GM12878 (cell line): ENCODE measurements around the gene NOP9. TPM values are rescaled to one million over a fixed set of nuclear protein-coding genes. Genes with fewer than 3 reads are reported as not detected.

Experiments
- ATAC-seq: fragments of 200-7000 bp; cut with Tn5 transposase; 3 replicates; pipeline ENCODE4 v1.9.1; 2020; ENCODE audit warnings: mild to moderate bottlenecking, moderate library complexity
- BruUV-seq: library from RNA; stranded (reverse); fragments of 400-500 nt; replicated peaks from 2 replicates; lab custom pipeline; 2021; lab: Mats Ljungman, UMichigan
- CTCF ChIA-PET: fragments of 300-600 bp; sonication (Branson Sonifier 250); formaldehyde crosslinking; extraction: SDS; loops from one replicate; lab custom pipeline; 2021; ENCODE audit warnings: inconsistent platforms; lab: Yijun Ruan, JAX
- POLR2A ChIA-PET: fragments of 350-600 bp; formaldehyde crosslinking; extraction: SDS; loops from one replicate; lab custom pipeline; 2021; ENCODE audit warnings: inconsistent platforms; lab: Charles Lee
- RAD21 ChIA-PET: fragments of 300-600 bp; sonication (Branson Sonifier 250); formaldehyde crosslinking; loops from one replicate; lab custom pipeline; 2023; ENCODE audit warnings: antibody characterized with exemption; ENCODE audit not compliant: unreplicated experiment; lab: Charles Lee
- SMC1A ChIA-PET: fragments of 300-600 bp; sonication (Branson Sonifier 250); formaldehyde crosslinking; loops from one replicate; lab custom pipeline; 2023; ENCODE audit not compliant: unreplicated experiment, uncharacterized antibody; lab: Charles Lee
- DNase-seq: peaks from one replicate; pipeline ENCODE4 v3.0.0-alpha.2; 2011; ENCODE audit warnings: low read depth, low spot score
- FAIRE-seq: peaks from 3 replicates; lab custom pipeline; 2011; peaks lifted over from hg19 to GRCh38; lab: Jason Lieb, UNC
- H2AFZ ChIP-seq: 2 replicates; pipeline ENCODE4 v1.6.0; 2011; ENCODE audit warnings: low read depth, low read length, control low read depth; ENCODE audit not compliant: control insufficient read depth
- H3K27ac ChIP-seq: 2 replicates; pipeline ENCODE4 v1.5.1; 2011; ENCODE audit warnings: control low read depth; ENCODE audit not compliant: control insufficient read depth, insufficient read depth
- H3K27me3 ChIP-seq, 2 experiments: replicated peaks in 1 of 2; 2 replicates each; pipeline versions ENCODE4 v1.6.0 to v1.6.1; 2011; ENCODE audit warnings: low read length in 1 of 2; ENCODE audit not compliant: control insufficient read depth in 2 of 2, insufficient read depth in 2 of 2
- H3K36me3 ChIP-seq, 2 experiments: 2 replicates each; pipeline ENCODE4 v1.5.1; 2011; ENCODE audit warnings: low read length in 1 of 2; ENCODE audit not compliant: control insufficient read depth in 2 of 2, insufficient read depth in 2 of 2
- H3K4me1 ChIP-seq: 2 replicates; pipeline ENCODE4 v1.6.1; 2011; ENCODE audit warnings: mild to moderate bottlenecking, low read length, moderate library complexity, mixed read lengths; ENCODE audit not compliant: control insufficient read depth, insufficient read depth
- H3K4me2 ChIP-seq: 2 replicates; pipeline ENCODE4 v1.6.0; 2011; ENCODE audit warnings: control low read depth; ENCODE audit not compliant: control insufficient read depth, insufficient read depth
- H3K4me3 ChIP-seq: fragments of 200-600 bp; sonication (generic); 2 replicates; pipeline ENCODE4 v1.5.1; 2016
- H3K79me2 ChIP-seq: 2 replicates; pipeline ENCODE4 v1.6.0; 2011; ENCODE audit warnings: low read length; ENCODE audit not compliant: control insufficient read depth, insufficient read depth
- H3K9ac ChIP-seq: 2 replicates; pipeline ENCODE4 v1.8.0; 2011; ENCODE audit warnings: low read length, control low read depth, mixed read lengths; ENCODE audit not compliant: control insufficient read depth, insufficient read depth
- H3K9me3 ChIP-seq: replicated peaks from 3 replicates; pipeline ENCODE4 v1.5.1; 2011; ENCODE audit warnings: mild to moderate bottlenecking, low read length; ENCODE audit not compliant: control insufficient read depth, insufficient read depth
- H4K20me1 ChIP-seq: 2 replicates; pipeline ENCODE4 v1.6.0; 2011; ENCODE audit not compliant: control insufficient read depth, insufficient read depth
- ASH2L ChIP-seq: fragments of 300-600, 200-600 bp; sonication (generic); IDR thresholded peaks from 2 replicates; pipeline ENCODE4 v1.6.1; 2017; ENCODE audit warnings: low read depth, mild to moderate bottlenecking, borderline replicate concordance
- CHD4 ChIP-seq: fragments of 200-600 bp; sonication (generic); IDR thresholded peaks from 2 replicates; pipeline ENCODE4 v1.6.1; 2016; ENCODE audit warnings: mild to moderate bottlenecking
- CREM ChIP-seq: IDR thresholded peaks from 2 replicates; pipeline ENCODE4 v1.6.1; 2014; ENCODE audit warnings: antibody characterized with exemption, low read depth
- IRF5 ChIP-seq: fragments of 450-650 bp; IDR thresholded peaks from 2 replicates; pipeline ENCODE4 v1.6.1; 2017; ENCODE audit warnings: borderline replicate concordance
- NFYA ChIP-seq: IDR thresholded peaks from 2 replicates; pipeline ENCODE4 v1.6.1; 2011; ENCODE audit warnings: low read depth, mild to moderate bottlenecking, low read length, improper control_type of control experiment, borderline replicate concordance
- NFYB ChIP-seq: IDR thresholded peaks from 2 replicates; pipeline ENCODE4 v1.6.1; 2011; ENCODE audit warnings: low read depth, mild to moderate bottlenecking, low read length, improper control_type of control experiment, moderate library complexity; ENCODE audit not compliant: insufficient read depth
- SIX5 ChIP-seq: IDR thresholded peaks from 2 replicates; pipeline ENCODE4 v1.6.1; 2011; ENCODE audit warnings: mild to moderate bottlenecking, low read depth, low read length, moderate library complexity; ENCODE audit not compliant: severe bottlenecking
- ZNF592 ChIP-seq: fragments of 450-650 bp; IDR thresholded peaks from 2 replicates; pipeline ENCODE4 v1.6.1; 2017; ENCODE audit warnings: mild to moderate bottlenecking, moderate library complexity
- WGBS: methylation state at CpG from one replicate; pipeline ENCODE4 v1.1.6; 2016; ENCODE audit warnings: low lambda C conversion rate; ENCODE audit not compliant: insufficient replicate concordance, insufficient coverage; ENCODE audit errors: missing lambda C conversion rate; 5-methylcytosine and 5-hydroxymethylcytosine counted together
- in situ Hi-C: fragments of 300-500 bp; cut with MboI; formaldehyde crosslinking; loops from 9 replicates; pipeline ENCODE4 v1.14.3; 2018; ENCODE audit warnings: mixed read lengths
- intact Hi-C: fragments of 100-400 bp; cut with micrococcal nuclease; formaldehyde crosslinking; loops from one replicate; pipeline ENCODE4 v1.14.2; 2022; ENCODE audit not compliant: unreplicated experiment
- polyA plus RNA-seq, 11 experiments: library from polyadenylated mRNA; depleted of rRNA in 4 of 11; unstranded in 6 of 11; stranded (reverse) in 5 of 11; fragments of >200 nt; fragmentation: Nextera tagmentation in 4 of 11; fragmentation: Illumina TruSeq in 1 of 11; extraction: Ambion mirVana in 4 of 11; extraction: Trizol in 1 of 11; gene quantifications; 1 replicate in 1 of 11; 2 replicates in 10 of 11; pipeline versions ENCODE4 v1.2.1 to v1.2.3, GENCODE V29; 2011 to 2016; ENCODE audit warnings: inconsistent platforms in 2 of 11, missing spikeins in 2 of 11, low read depth in 1 of 11
- total RNA-seq, 4 experiments: library from RNA; depleted of rRNA in 3 of 4; stranded (reverse); fragments of >200 nt in 3 of 4; fragmentation: Illumina TruSeq in 1 of 4; extraction: Trizol in 1 of 4; gene quantifications; 2 replicates each; pipeline versions ENCODE4 v1.2.1 to v1.2.3, GENCODE V29; 2013 to 2021

NOP9 gene
- total and polyA plus RNA-seq, 10 of the 15 experiments (the other 5 are each of a cell fraction or from before 2014, with no cell fraction given) = 2.4 to 43.9 (median 20.3) TPM

- SMC1A ChIA-PET = interaction anchor here (0.6 kb wide), 1 partner anchor 192 kb away, joined by 3 read pairs; no protein-coding TSS in a partner anchor
- TF ChIP-seq NFYB (no peak), SIX5 (no peak), CHD4 (no peak), ASH2L (no peak), IRF5 (no peak)
- H3K4me3 ChIP-seq = no peak overlapping the region
- intact Hi-C loops (no loop called here), in situ Hi-C loops (no loop called here)
- H3K27me3 ChIP-seq = peaks cover 1 to 4% of the 10 kb centered on the region in 2 experiments; a peak in 3 of 4 replicates
- POLR2A ChIA-PET = no interaction called here
- no peaks in the 10 kb centered on the region for H3K36me3 ChIP-seq
- BruUV-seq = no TSS peak
- no peak for DNase-seq
- CTCF ChIA-PET = no interaction called here
- no peak overlapping the region for H2AFZ ChIP-seq
- no peak overlapping the region for H3K9ac ChIP-seq
- WGBS = 68% methylated on average over 7 of the region's 7 CpGs
- no peaks in the 10 kb centered on the region for H4K20me1 ChIP-seq
- no peak overlapping the region for H3K27ac ChIP-seq
- ATAC-seq = no peak
- RAD21 ChIA-PET = interaction anchor here (0.6 kb wide), 1 partner anchor 77 kb away, joined by 3 read pairs; no protein-coding TSS in a partner anchor
- H3K4me2 ChIP-seq = no peak overlapping the region
- no peaks in the 10 kb centered on the region for H3K4me1 ChIP-seq
- no peaks in the 10 kb centered on the region for H3K9me3 ChIP-seq
- H3K79me2 ChIP-seq = no peaks in the 10 kb centered on the region
- no peak for FAIRE-seq
Observed at GRCh38 chr14:24355009-24355408, 55.4 kb downstream of the NOP9 start.

GRCh38 chr14:24356208-24356607 is 56.6 kb downstream of the NOP9 start:
- CTCF ChIA-PET = interaction anchor here (0.5 to 7.7 kb wide), 4 partner anchors 20 to 86 kb away, joined by 3 to 79 read pairs (median 4); partner anchors contain the start of gene KHNYN

More at GRCh38 chr14:24356208-24356607, 56.6 kb downstream of the NOP9 start:
- Histone ChIP-seq H3K4me2 (no peak overlapping the region), H2AFZ (no peak overlapping the region), H3K27me3 (peaks cover 1 to 4% of the 10 kb centered on the region in 2 experiments; a peak in 3 of 4 replicates), H3K27ac (no peak overlapping the region), H3K4me1 (no peaks in the 10 kb centered on the region), H3K36me3 (no peaks in the 10 kb centered on the region)
- ATAC-seq (no peak), FAIRE-seq (no peak), DNase-seq (no peak)
- in situ Hi-C loops = no loop called here
- ChIA-PET POLR2A (no interaction called here), RAD21 (interaction anchor here (1.0 kb wide), 1 partner anchor 23 kb away, joined by 3 read pairs; no protein-coding TSS in a partner anchor), SMC1A (no interaction called here)
- 0% methylated on average over 1 of the region's 4 CpGs for WGBS
- no peak for TF ChIP-seq CREM
- TF ChIP-seq ZNF592 = no peak
- TF ChIP-seq NFYA = no peak
- TF ChIP-seq, all 136 proteins: peak for 0
- intact Hi-C loops = no loop called here
- no peaks in the 10 kb centered on the region for H3K79me2 ChIP-seq
- no TSS peak for BruUV-seq
- no peak overlapping the region for H3K9ac ChIP-seq
- no peaks in the 10 kb centered on the region for H4K20me1 ChIP-seq
- no peak overlapping the region for H3K4me3 ChIP-seq
- H3K9me3 ChIP-seq = no peaks in the 10 kb centered on the region
